GM23338 (cell line): Measurements from ENCODE around the gene ELMO3. TPM values are rescaled to one million over a fixed set of nuclear protein-coding genes. Genes with fewer than 3 reads are reported as not detected.

Experiments
- ATAC-seq: fragments of 200-7000 bp; cut with Tn5 transposase; 3 replicates; pipeline ENCODE4 v1.9.1; 2020
- DNase-seq: peaks from one replicate; pipeline ENCODE4 v3.0.0-alpha.2; 2015; ENCODE audit warnings: low spot score
- H2AFZ ChIP-seq: fragments of 200-600 bp; sonication (generic); 2 replicates; pipeline ENCODE4 v1.8.0; 2016; ENCODE audit warnings: antibody characterized with exemption, mild to moderate bottlenecking, moderate library complexity
- H3F3A ChIP-seq: fragments of 200-600 bp; sonication (generic); replicated peaks from 2 replicates; pipeline ENCODE4 v1.8.0; 2017; ENCODE audit warnings: antibody characterized with exemption, mixed run types, low read depth
- H3K27ac ChIP-seq: fragments of 200-600 bp; sonication (generic); 2 replicates; pipeline ENCODE4 v1.6.1; 2016; ENCODE audit warnings: low read depth
- H3K27me3 ChIP-seq: fragments of 200-600 bp; sonication (generic); 2 replicates; pipeline ENCODE4 v1.8.0; 2016; ENCODE audit warnings: mild to moderate bottlenecking, mixed run types, moderate library complexity; ENCODE audit not compliant: insufficient read depth
- H3K36me3 ChIP-seq: fragments of 200-600 bp; sonication (generic); 2 replicates; pipeline ENCODE4 v1.8.0; 2016; ENCODE audit warnings: mild to moderate bottlenecking; ENCODE audit not compliant: insufficient read depth
- H3K4me1 ChIP-seq: fragments of 200-600 bp; sonication (generic); 2 replicates; pipeline ENCODE4 v1.8.0; 2016; ENCODE audit warnings: mild to moderate bottlenecking, moderate library complexity; ENCODE audit not compliant: insufficient read depth
- H3K4me2 ChIP-seq: fragments of 200-600 bp; sonication (generic); 2 replicates; pipeline ENCODE4 v1.7.1; 2017; ENCODE audit warnings: mixed run types
- H3K4me3 ChIP-seq: fragments of 200-600 bp; sonication (generic); 2 replicates; pipeline ENCODE4 v1.6.1; 2016; ENCODE audit warnings: mixed run types
- H3K79me2 ChIP-seq: fragments of 200-600 bp; sonication (generic); replicated peaks from 2 replicates; pipeline ENCODE4 v1.8.0; 2017; ENCODE audit warnings: mild to moderate bottlenecking; ENCODE audit not compliant: insufficient read depth
- H3K9me2 ChIP-seq: fragments of 200-600 bp; sonication (generic); 2 replicates; pipeline ENCODE4 v1.8.0; 2017; ENCODE audit not compliant: insufficient read depth
- H4K20me1 ChIP-seq: fragments of 200-600 bp; sonication (generic); replicated peaks from 2 replicates; pipeline ENCODE4 v1.8.0; 2017; ENCODE audit warnings: mild to moderate bottlenecking; ENCODE audit not compliant: insufficient read depth
- H3K27ac Mint-ChIP-seq: 2 replicates; pipeline ENCODE4 v1.8.0; 2020; ENCODE audit warnings: inconsistent platforms, mild to moderate bottlenecking, moderate library complexity, mixed read lengths
- H3K27me3 Mint-ChIP-seq: 3 replicates; pipeline ENCODE4 v1.8.0; 2022; ENCODE audit warnings: low read depth, mild to moderate bottlenecking, moderate library complexity, mixed read lengths, inconsistent platforms; ENCODE audit not compliant: insufficient read depth, poor library complexity
- H3K36me3 Mint-ChIP-seq: 3 replicates; pipeline ENCODE4 v1.8.0; 2021; ENCODE audit warnings: low read depth, mild to moderate bottlenecking, inconsistent platforms, moderate library complexity, mixed read lengths
- H3K4me1 Mint-ChIP-seq: 3 replicates; pipeline ENCODE4 v1.8.0; 2020; ENCODE audit warnings: mild to moderate bottlenecking, inconsistent platforms, mixed read lengths
- H3K4me3 Mint-ChIP-seq: 3 replicates; pipeline ENCODE4 v1.8.0; 2021; ENCODE audit warnings: moderate library complexity, mild to moderate bottlenecking, inconsistent platforms, mixed read lengths
- H3K9me3 Mint-ChIP-seq: 3 replicates; pipeline ENCODE4 v1.8.0; 2020; ENCODE audit warnings: moderate library complexity, mild to moderate bottlenecking, inconsistent platforms, mixed read lengths
- CTCF ChIP-seq, 2 experiments: fragments of 200-600 bp in 1 of 2; sonication (generic) in 1 of 2; conservative IDR thresholded peaks; 2 replicates each; pipeline versions ENCODE4 v1.5.1 to v1.6.1; 2016 to 2017; ENCODE audit warnings: antibody characterized with exemption in 2 of 2, low read depth in 2 of 2, mild to moderate bottlenecking in 2 of 2, moderate library complexity in 1 of 2
- POLR2AphosphoS5 ChIP-seq: IDR thresholded peaks from 2 replicates; pipeline ENCODE4 v1.6.1; 2016; ENCODE audit warnings: antibody characterized with exemption, low read depth
- REST ChIP-seq: IDR thresholded peaks from one replicate; pipeline ENCODE4 v1.6.1; 2018; ENCODE audit warnings: antibody characterized with exemption; ENCODE audit not compliant: unreplicated experiment
- STAT1 ChIP-seq: IDR thresholded peaks from one replicate; pipeline ENCODE4 v1.6.1; 2016; ENCODE audit warnings: antibody characterized with exemption; ENCODE audit not compliant: unreplicated experiment
- ZNF331 ChIP-seq: fragments of 250-450 bp; sonication (Bioruptor Pico); IDR thresholded peaks from 2 replicates; pipeline ENCODE4 v1.5.0; 2020; ENCODE audit warnings: low read depth, mild to moderate bottlenecking, moderate library complexity
- polyA plus RNA-seq: library from polyadenylated mRNA; unstranded; fragments of >200 nt; fragmentation: Nextera tagmentation; extraction: Ambion mirVana; gene quantifications from 2 replicates; pipeline ENCODE4 v1.2.1, GENCODE V29; 2016
- total RNA-seq: library from RNA; depleted of rRNA; stranded (reverse); fragments of >200 nt; shearing (Covaris generic); gene quantifications from 2 replicates; pipeline ENCODE4 v1.2.3, GENCODE V29; 2014

The ELMO3 gene
- total and polyA plus RNA-seq, 2 experiments from 2014 or later = 4.7 to 16.2 TPM

- H3K4me1 Mint-ChIP-seq = peaks cover 44% of the 10 kb centered on the region
- ATAC-seq = peak; percentile 77
- H3K4me2 ChIP-seq = peak overlapping the region; percentile 93
- peaks cover 34% of the 10 kb centered on the region for H3K27me3 ChIP-seq
- peaks cover 36% of the 10 kb centered on the region for H3K79me2 ChIP-seq
- no peaks in the 10 kb centered on the region; the same call in 1 of the 2 replicates for H4K20me1 ChIP-seq
- peak overlapping the region; percentile 97 for H3K27ac Mint-ChIP-seq
- no peaks in the 10 kb centered on the region; the same call in 1 of the 2 replicates for H3K36me3 ChIP-seq
- no peaks in the 10 kb centered on the region for H3K9me2 ChIP-seq
- peak overlapping the region; percentile 94; the same call in 1 of the 2 replicates for H3K27ac ChIP-seq
- peaks cover 31% of the 10 kb centered on the region for H3K27me3 Mint-ChIP-seq
- H3K9me3 Mint-ChIP-seq = no peaks in the 10 kb centered on the region; the same call in 2 of the 3 replicates
- TF ChIP-seq CTCF (conservative IDR thresholded peaks at IDR 0.05; ENCODE audit: low read depth in 2 of 2) (peak in 1 of 2 experiments; percentile 42; a peak in 2 of 4 replicates), POLR2AphosphoS5 (peak; percentile 64; the same call in 1 of the 2 replicates), STAT1 (no peak)
- peak overlapping the region; percentile 89 for H3K4me3 ChIP-seq
- H3K4me3 Mint-ChIP-seq = peak overlapping the region; percentile 90
- peak; percentile 97 for DNase-seq
- peaks cover 18% of the 10 kb centered on the region for H3F3A ChIP-seq
- peaks cover 5% of the 10 kb centered on the region; the same call in 2 of the 3 replicates for H3K36me3 Mint-ChIP-seq
- peak overlapping the region; percentile 87 for H2AFZ ChIP-seq
- peaks cover 26% of the 10 kb centered on the region for H3K4me1 ChIP-seq
Observed at GRCh38 chr16:67246756-67247191, 47.8 kb downstream of the ELMO3 start.

GRCh38 chr16:67247192-67248072 lies 48.5 kb downstream of the ELMO3 start, which contains the start of gene FHOD1:
Gene FHOD1 (minus strand): TSS chr16:67247481. CDS start chr16:67247410, 71 bp downstream.
- Mint-ChIP-seq H3K36me3 (peaks cover 5% of the 10 kb centered on the region; the same call in 2 of the 3 replicates), H3K4me1 (peaks cover 42% of the 10 kb centered on the region), H3K27ac (peak within 1 kb of the TSS; percentile 97), H3K9me3 (no peaks in the 10 kb centered on the region; the same call in 2 of the 3 replicates), H3K27me3 (peaks cover 31% of the 10 kb centered on the region), H3K4me3 (peak within 1 kb of the TSS; percentile 90)
- Histone ChIP-seq H2AFZ (peak within 1 kb of the TSS; percentile 97), H3F3A (peaks cover 18% of the 10 kb centered on the region), H3K79me2 (peaks cover 30% of the 10 kb centered on the region), H3K27me3 (peaks cover 34% of the 10 kb centered on the region), H3K27ac (peak within 1 kb of the TSS; percentile 94), H3K4me2 (peak within 1 kb of the TSS; percentile 94), H3K4me3 (peak within 1 kb of the TSS; percentile 89), H4K20me1 (no peaks in the 10 kb centered on the region; the same call in 1 of the 2 replicates), H3K4me1 (peaks cover 23% of the 10 kb centered on the region), H3K9me2 (no peaks in the 10 kb centered on the region), H3K36me3 (no peaks in the 10 kb centered on the region; the same call in 1 of the 2 replicates)
- TF ChIP-seq POLR2AphosphoS5 (peak; percentile 80), ZNF331 (CRISPR knock-in tag) (no peak)
- DNase-seq (peak; percentile 98), ATAC-seq (peak; percentile 47)

GRCh38 chr16:67248073-67248400 lies 49.1 kb downstream of the ELMO3 start:
- Histone ChIP-seq H3K27ac (no peak overlapping the region), H3K27me3 (peaks cover 34% of the 10 kb centered on the region), H3K9me2 (no peaks in the 10 kb centered on the region), H3F3A (peaks cover 18% of the 10 kb centered on the region), H2AFZ (peak overlapping the region; percentile 97; the same call in 1 of the 2 replicates), H3K4me3 (peak overlapping the region; percentile 89), H4K20me1 (no peaks in the 10 kb centered on the region; the same call in 1 of the 2 replicates), H3K79me2 (peaks cover 26% of the 10 kb centered on the region), H3K36me3 (no peaks in the 10 kb centered on the region; the same call in 1 of the 2 replicates), H3K4me1 (peaks cover 23% of the 10 kb centered on the region), H3K4me2 (peak overlapping the region; percentile 94)
- peaks cover 39% of the 10 kb centered on the region for H3K4me1 Mint-ChIP-seq
- peaks cover 5% of the 10 kb centered on the region; the same call in 2 of the 3 replicates for H3K36me3 Mint-ChIP-seq
- peak overlapping the region; percentile 90 for H3K4me3 Mint-ChIP-seq
- no peak for DNase-seq
- no peak overlapping the region for H3K27ac Mint-ChIP-seq
- ATAC-seq = peak; percentile 1
- no peaks in the 10 kb centered on the region for H3K9me3 Mint-ChIP-seq
- H3K27me3 Mint-ChIP-seq = peaks cover 28% of the 10 kb centered on the region
- no peak for TF ChIP-seq STAT1
- no peak for TF ChIP-seq POLR2AphosphoS5
- no peak for TF ChIP-seq REST
